Sciatic nerve (tissue), 2 donors: ENCODE results near the gene RCN1. TPM values are rescaled to one million over a fixed set of nuclear protein-coding genes. Genes with fewer than 3 reads are reported as not detected.

Source experiments
- ATAC-seq: fragments of 200-7000 bp; cut with Tn5 transposase; one replicate; pipeline ENCODE4 v1.9.1; 2020; ENCODE audit warnings: mild to moderate bottlenecking, moderate library complexity
- DNase-seq: peaks from one replicate; pipeline ENCODE4 v3.0.0-alpha.2; 2020; ENCODE audit warnings: low spot score
- intact Hi-C: fragments of 100-400 bp; cut with DNase I; formaldehyde crosslinking; loops from one replicate; pipeline ENCODE4 v1.14.2; 2022
- total RNA-seq: library from RNA; stranded (reverse); fragmentation: NEBNext Ultra II Directional; extraction: Animal tissue kit (Norgen Biotek cat#: 25700); gene quantifications from one replicate; pipeline ENCODE4 v1.2.1, GENCODE V29; 2021
- donor health status: DM: no; HTN: no; CAD: no.
- donor health status: DM: no; HTN: no; CAD: no.

Gene RCN1
- total RNA-seq, 1 donor from 2014 or later, result 92.3 TPM

GRCh38 chr11:32139896-32140520, 49.1 kb downstream of the RCN1 start:
- ATAC-seq, result no peak
- no peak for DNase-seq
- intact Hi-C loops, result no loop called here

DNA sequence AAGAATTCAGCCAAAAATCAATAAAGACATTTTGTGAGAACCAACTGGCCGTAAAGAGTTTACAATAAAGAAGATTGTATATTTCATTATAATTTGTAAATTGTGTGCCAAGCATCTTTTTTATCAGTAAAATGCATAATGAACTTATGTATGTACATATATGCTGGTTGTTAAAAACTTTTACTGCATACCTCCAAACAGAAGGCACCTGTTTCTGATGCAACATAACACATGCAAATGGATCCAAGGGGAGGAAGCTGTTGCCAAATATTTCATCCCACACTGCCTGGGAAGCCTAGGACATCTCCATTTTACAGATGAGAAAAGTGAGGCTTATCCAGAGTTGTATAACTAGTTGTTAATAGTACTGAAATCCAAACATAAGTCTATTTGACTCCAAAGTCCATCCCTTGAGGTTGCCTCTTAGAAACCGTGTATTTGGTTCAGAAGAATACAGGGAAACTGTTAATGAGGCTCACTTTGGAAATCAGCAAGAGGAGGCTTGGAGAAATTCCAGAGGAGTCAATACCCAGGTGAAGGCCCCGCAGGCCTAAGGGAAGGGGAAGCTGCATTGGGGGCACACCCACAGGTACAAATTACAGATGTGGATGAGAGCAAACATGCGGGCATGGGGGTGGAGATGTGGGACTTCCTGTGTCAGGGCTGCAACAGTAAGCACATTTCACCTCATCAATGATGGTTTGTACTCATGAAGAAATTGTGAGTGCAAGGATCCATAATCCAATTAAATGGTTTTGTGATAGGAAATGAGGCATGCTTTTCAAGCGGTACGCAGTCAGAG, 51.1 kb downstream of the RCN1 start:
- intact Hi-C loops, result no loop called here
- DNase-seq (no peak), ATAC-seq (no peak)

GRCh38 chr11:32143378-32143777, 52.5 kb downstream of the RCN1 start:
- ATAC-seq (no peak), DNase-seq (no peak)
- intact Hi-C loops, result no loop called here

GRCh38 chr11:32145282-32145681, 54.4 kb downstream of the RCN1 start:
- no peak for DNase-seq
- intact Hi-C loops, result no loop called here
- ATAC-seq, result no peak

- ATAC-seq (no peak), DNase-seq (no peak)
- intact Hi-C loops, result no loop called here
These were observed 58.0 kb downstream of the RCN1 start for GRCh38 chr11:32148895-32149294.

- DNase-seq, result no peak
- intact Hi-C loops, result no loop called here
These were observed 58.9 kb downstream of the RCN1 start for GRCh38 chr11:32149748-32150147.

DNA sequence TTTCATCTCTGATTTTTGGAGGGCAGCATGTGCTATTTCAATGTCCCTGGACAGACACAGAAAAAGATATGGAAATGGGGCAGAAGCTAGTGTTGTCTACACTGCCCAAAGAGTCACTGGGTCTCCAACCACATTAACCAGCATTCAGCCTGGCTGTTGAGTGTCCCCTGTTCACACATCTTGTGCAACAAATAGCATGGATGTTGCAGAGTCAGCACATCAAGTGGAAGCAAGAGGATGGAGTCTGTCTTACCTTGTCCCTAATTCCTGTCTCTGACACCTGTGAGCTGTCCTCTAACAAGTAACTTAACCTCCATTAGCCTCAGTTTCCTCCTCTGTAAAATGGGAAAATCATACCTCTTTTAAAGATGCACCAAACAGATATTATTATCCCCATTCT, 60.2 kb downstream of the RCN1 start:
- no peak for ATAC-seq
- no peak for DNase-seq

More at GRCh38 chr11:32149748-32150147, 58.9 kb downstream of the RCN1 start:
- ATAC-seq, result no peak

GRCh38 chr11:32152216-32152615, 61.3 kb downstream of the RCN1 start:
- no peak for DNase-seq
- ATAC-seq, result no peak
- intact Hi-C loops, result no loop called here

More for the DNA sequence above, 60.2 kb downstream of the RCN1 start:
- intact Hi-C loops, result no loop called here

GRCh38 chr11:32152821-32153220, 61.9 kb downstream of the RCN1 start:
- ATAC-seq, result no peak
- no peak for DNase-seq
- intact Hi-C loops, result no loop called here

- ATAC-seq (no peak), DNase-seq (no peak)
These were observed 62.9 kb downstream of the RCN1 start for GRCh38 chr11:32153747-32154146.

GRCh38 chr11:32154275-32154674, 63.4 kb downstream of the RCN1 start:
- ATAC-seq (no peak), DNase-seq (no peak)
- intact Hi-C loops, result no loop called here

More at GRCh38 chr11:32153747-32154146, 62.9 kb downstream of the RCN1 start:
- intact Hi-C loops, result no loop called here
